ENCODE measurements around the gene PELI2.

GRCh38 chr14:56150645-56151345 is 32.6 kb downstream of the PELI2 start:
- TF ChIP-seq POLR2A (IDR thresholded peaks at IDR 0.05; ENCODE audit: low read depth, low read length) = no peak
- TF ChIP-seq POLR2AphosphoS5 (IDR thresholded peaks at IDR 0.05; ENCODE audit: low read depth, low read length) = no peak
